GM23338 (cell line): Measurements from ENCODE around the gene M1AP. TPM values are rescaled to one million over a fixed set of nuclear protein-coding genes. Genes with fewer than 3 reads are reported as not detected.

Source experiments
- ATAC-seq: fragments of 200-7000 bp; cut with Tn5 transposase; 3 replicates; pipeline ENCODE4 v1.9.1; 2020
- DNase-seq: peaks from one replicate; pipeline ENCODE4 v3.0.0-alpha.2; 2015; ENCODE audit warnings: low spot score
- H2AFZ ChIP-seq: fragments of 200-600 bp; sonication (generic); 2 replicates; pipeline ENCODE4 v1.8.0; 2016; ENCODE audit warnings: antibody characterized with exemption, mild to moderate bottlenecking, moderate library complexity
- H3F3A ChIP-seq: fragments of 200-600 bp; sonication (generic); replicated peaks from 2 replicates; pipeline ENCODE4 v1.8.0; 2017; ENCODE audit warnings: antibody characterized with exemption, mixed run types, low read depth
- H3K27ac ChIP-seq: fragments of 200-600 bp; sonication (generic); 2 replicates; pipeline ENCODE4 v1.6.1; 2016; ENCODE audit warnings: low read depth
- H3K27me3 ChIP-seq: fragments of 200-600 bp; sonication (generic); 2 replicates; pipeline ENCODE4 v1.8.0; 2016; ENCODE audit warnings: mild to moderate bottlenecking, mixed run types, moderate library complexity; ENCODE audit not compliant: insufficient read depth
- H3K36me3 ChIP-seq: fragments of 200-600 bp; sonication (generic); 2 replicates; pipeline ENCODE4 v1.8.0; 2016; ENCODE audit warnings: mild to moderate bottlenecking; ENCODE audit not compliant: insufficient read depth
- H3K4me1 ChIP-seq: fragments of 200-600 bp; sonication (generic); 2 replicates; pipeline ENCODE4 v1.8.0; 2016; ENCODE audit warnings: mild to moderate bottlenecking, moderate library complexity; ENCODE audit not compliant: insufficient read depth
- H3K4me2 ChIP-seq: fragments of 200-600 bp; sonication (generic); 2 replicates; pipeline ENCODE4 v1.7.1; 2017; ENCODE audit warnings: mixed run types
- H3K4me3 ChIP-seq: fragments of 200-600 bp; sonication (generic); 2 replicates; pipeline ENCODE4 v1.6.1; 2016; ENCODE audit warnings: mixed run types
- H3K79me2 ChIP-seq: fragments of 200-600 bp; sonication (generic); replicated peaks from 2 replicates; pipeline ENCODE4 v1.8.0; 2017; ENCODE audit warnings: mild to moderate bottlenecking; ENCODE audit not compliant: insufficient read depth
- H3K9me2 ChIP-seq: fragments of 200-600 bp; sonication (generic); 2 replicates; pipeline ENCODE4 v1.8.0; 2017; ENCODE audit not compliant: insufficient read depth
- H4K20me1 ChIP-seq: fragments of 200-600 bp; sonication (generic); replicated peaks from 2 replicates; pipeline ENCODE4 v1.8.0; 2017; ENCODE audit warnings: mild to moderate bottlenecking; ENCODE audit not compliant: insufficient read depth
- H3K27ac Mint-ChIP-seq: 2 replicates; pipeline ENCODE4 v1.8.0; 2020; ENCODE audit warnings: inconsistent platforms, mild to moderate bottlenecking, moderate library complexity, mixed read lengths
- H3K27me3 Mint-ChIP-seq: 3 replicates; pipeline ENCODE4 v1.8.0; 2022; ENCODE audit warnings: low read depth, mild to moderate bottlenecking, moderate library complexity, mixed read lengths, inconsistent platforms; ENCODE audit not compliant: insufficient read depth, poor library complexity
- H3K36me3 Mint-ChIP-seq: 3 replicates; pipeline ENCODE4 v1.8.0; 2021; ENCODE audit warnings: low read depth, mild to moderate bottlenecking, inconsistent platforms, moderate library complexity, mixed read lengths
- H3K4me1 Mint-ChIP-seq: 3 replicates; pipeline ENCODE4 v1.8.0; 2020; ENCODE audit warnings: mild to moderate bottlenecking, inconsistent platforms, mixed read lengths
- H3K4me3 Mint-ChIP-seq: 3 replicates; pipeline ENCODE4 v1.8.0; 2021; ENCODE audit warnings: moderate library complexity, mild to moderate bottlenecking, inconsistent platforms, mixed read lengths
- H3K9me3 Mint-ChIP-seq: 3 replicates; pipeline ENCODE4 v1.8.0; 2020; ENCODE audit warnings: moderate library complexity, mild to moderate bottlenecking, inconsistent platforms, mixed read lengths
- CTCF ChIP-seq, 2 experiments: fragments of 200-600 bp in 1 of 2; sonication (generic) in 1 of 2; conservative IDR thresholded peaks; 2 replicates each; pipeline versions ENCODE4 v1.5.1 to v1.6.1; 2016 to 2017; ENCODE audit warnings: antibody characterized with exemption in 2 of 2, low read depth in 2 of 2, mild to moderate bottlenecking in 2 of 2, moderate library complexity in 1 of 2
- EZH2 ChIP-seq: fragments of 200-600 bp; sonication (generic); IDR thresholded peaks from one replicate; pipeline ENCODE4 v1.8.0; 2017; ENCODE audit warnings: antibody characterized with exemption, mild to moderate bottlenecking, low read depth; ENCODE audit not compliant: unreplicated experiment
- EZH2phosphoT487 ChIP-seq: fragments of 200-600 bp; sonication (generic); IDR thresholded peaks from one replicate; pipeline ENCODE4 v1.8.1; 2018; ENCODE audit warnings: antibody characterized with exemption; ENCODE audit not compliant: unreplicated experiment
- NANOG ChIP-seq: IDR thresholded peaks from 2 replicates; pipeline ENCODE4 v1.6.1; 2016; ENCODE audit warnings: antibody characterized with exemption, borderline replicate concordance
- REST ChIP-seq: IDR thresholded peaks from one replicate; pipeline ENCODE4 v1.6.1; 2018; ENCODE audit warnings: antibody characterized with exemption; ENCODE audit not compliant: unreplicated experiment
- ZNF331 ChIP-seq: fragments of 250-450 bp; sonication (Bioruptor Pico); IDR thresholded peaks from 2 replicates; pipeline ENCODE4 v1.5.0; 2020; ENCODE audit warnings: low read depth, mild to moderate bottlenecking, moderate library complexity
- polyA plus RNA-seq: library from polyadenylated mRNA; unstranded; fragments of >200 nt; fragmentation: Nextera tagmentation; extraction: Ambion mirVana; gene quantifications from 2 replicates; pipeline ENCODE4 v1.2.1, GENCODE V29; 2016
- total RNA-seq: library from RNA; depleted of rRNA; stranded (reverse); fragments of >200 nt; shearing (Covaris generic); gene quantifications from 2 replicates; pipeline ENCODE4 v1.2.3, GENCODE V29; 2014

Gene M1AP
- total and polyA plus RNA-seq, 2 experiments from 2014 or later, result 5.1 to 12.1 TPM

GRCh38 chr2:74514368-74515270 is 133.5 kb downstream of the M1AP start, which contains the start of gene TLX2:
Gene TLX2, plus strand, starts transcription at chr2:74514450. Its CDS starts 357 bp downstream, at chr2:74514807.
- Histone ChIP-seq H4K20me1 (no peaks in the 10 kb centered on the region; the same call in 1 of the 2 replicates), H3K27ac (no peak within 1 kb of the TSS), H3K79me2 (no peaks in the 10 kb centered on the region), H3K4me1 (peaks cover 15% of the 10 kb centered on the region; the same call in 1 of the 2 replicates), H3F3A (peaks cover 5% of the 10 kb centered on the region; the same call in 1 of the 2 replicates), H3K36me3 (no peaks in the 10 kb centered on the region), H3K4me3 (peak within 1 kb of the TSS; percentile 57), H3K4me2 (peak within 1 kb of the TSS; percentile 80), H3K27me3 (peaks cover 100% of the 10 kb centered on the region), H2AFZ (peak within 1 kb of the TSS; percentile 94), H3K9me2 (peaks cover 7% of the 10 kb centered on the region)
- Mint-ChIP-seq H3K4me3 (peak within 1 kb of the TSS; percentile 70), H3K9me3 (peaks cover 24% of the 10 kb centered on the region), H3K27me3 (peaks cover 93% of the 10 kb centered on the region), H3K36me3 (peaks cover 8% of the 10 kb centered on the region), H3K4me1 (peaks cover 11% of the 10 kb centered on the region), H3K27ac (no peak within 1 kb of the TSS)
- ATAC-seq, result peak; percentile 23
- peak; percentile 67 for DNase-seq
- TF ChIP-seq NANOG (no peak), EZH2 (peak; percentile 54), REST (no peak), CTCF (conservative IDR thresholded peaks at IDR 0.05; ENCODE audit: low read depth in 2 of 2) (0 out of 4 replicates have a peak, but pooled peaks of 1 of the 2 experiments have one; percentile 7), ZNF331 (CRISPR knock-in tag) (no peak)

DNA sequence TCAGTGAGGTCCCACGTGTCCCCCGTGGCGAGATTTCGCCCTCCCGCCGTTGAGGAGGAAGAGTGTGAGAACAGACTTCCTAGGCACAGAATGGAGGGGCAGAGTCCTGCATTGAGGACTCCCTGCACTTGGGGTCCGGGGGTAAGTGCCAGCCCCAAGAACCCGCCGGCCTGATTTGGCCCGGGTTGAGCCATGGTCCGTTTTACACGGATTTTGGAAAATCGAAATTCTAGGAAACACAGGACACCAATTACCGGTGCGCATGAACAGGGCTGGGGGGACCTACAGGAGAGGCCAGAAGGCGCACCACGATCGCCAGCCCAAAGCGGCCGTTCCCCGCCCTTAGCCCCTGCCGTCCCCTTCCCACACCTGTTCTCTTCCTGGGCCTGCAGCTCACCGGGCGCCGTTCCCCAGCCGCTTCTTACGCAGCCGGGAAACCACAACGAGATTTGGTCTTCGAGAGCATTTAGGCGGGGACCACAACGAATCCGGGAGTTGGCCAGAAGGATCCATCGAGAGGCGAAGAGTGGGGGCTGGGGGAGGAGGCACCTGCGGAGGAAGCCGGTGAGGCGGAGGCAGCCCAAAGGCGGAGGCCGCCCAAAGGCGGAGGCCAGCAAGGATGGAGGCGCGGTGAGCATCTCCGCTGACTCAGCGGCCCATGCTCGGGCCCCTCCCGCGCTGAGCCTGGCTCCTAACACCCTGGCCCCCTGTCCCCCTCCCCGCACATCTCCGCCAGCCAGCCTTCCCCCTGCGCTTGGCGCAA is 134.3 kb downstream of the M1AP start:
- no peaks in the 10 kb centered on the region for H3K36me3 ChIP-seq
- H3K9me3 Mint-ChIP-seq, result peaks cover 24% of the 10 kb centered on the region
- peaks cover 8% of the 10 kb centered on the region for H3K36me3 Mint-ChIP-seq
- no peaks in the 10 kb centered on the region for H3K79me2 ChIP-seq
- H3F3A ChIP-seq, result peaks cover 5% of the 10 kb centered on the region; the same call in 1 of the 2 replicates
- H3K9me2 ChIP-seq, result peaks cover 7% of the 10 kb centered on the region
- peak; percentile 92 for TF ChIP-seq EZH2phosphoT487
- no peak for TF ChIP-seq ZNF331 (CRISPR knock-in tag)
- TF ChIP-seq EZH2, result peak; percentile 92
- no peak for TF ChIP-seq CTCF (conservative IDR thresholded peaks at IDR 0.05; ENCODE audit: low read depth in 2 of 2)
- peak overlapping the region; percentile 57 for H3K4me3 ChIP-seq
- H4K20me1 ChIP-seq, result no peaks in the 10 kb centered on the region; the same call in 1 of the 2 replicates
- H2AFZ ChIP-seq, result peak overlapping the region; percentile 94
- DNase-seq, result peak; percentile 65
- peak overlapping the region; percentile 80 for H3K4me2 ChIP-seq
- peaks cover 12% of the 10 kb centered on the region for H3K4me1 Mint-ChIP-seq
- peaks cover 100% of the 10 kb centered on the region for H3K27me3 ChIP-seq
- peak overlapping the region; percentile 64 for H3K4me3 Mint-ChIP-seq
- H3K27ac ChIP-seq, result no peak overlapping the region
- peaks cover 17% of the 10 kb centered on the region; the same call in 1 of the 2 replicates for H3K4me1 ChIP-seq
- H3K27ac Mint-ChIP-seq, result no peak overlapping the region
- H3K27me3 Mint-ChIP-seq, result peaks cover 94% of the 10 kb centered on the region
- peak; percentile 13 for ATAC-seq
